Measurements from ENCODE around the gene CHRM3. TPM values are rescaled to one million over a fixed set of nuclear protein-coding genes. Genes with fewer than 3 reads are reported as not detected.

Gene CHRM3
- total and polyA plus RNA-seq, 2 experiments from 2014 or later, result 4.8 to 13.8 TPM

GRCh38 chr1:239354231-239354630 is 32.1 kb upstream of the CHRM3 start:
- Mint-ChIP-seq H3K9me3 (no peaks in the 10 kb centered on the region), H3K27ac (no peak overlapping the region), H3K4me1 (no peaks in the 10 kb centered on the region), H3K4me3 (no peak overlapping the region), H3K27me3 (ENCODE audit: insufficient read depth, low read depth, poor library complexity) (no peaks in the 10 kb centered on the region), H3K36me3 (ENCODE audit: low read depth) (no peaks in the 10 kb centered on the region)
- Histone ChIP-seq H3K9me2 (ENCODE audit: insufficient read depth) (0 out of 2 replicates have a peak, but pooled peaks cover 5% of the 10 kb centered on the region), H4K20me1 (replicated peaks; ENCODE audit: insufficient read depth) (no peaks in the 10 kb centered on the region), H3K36me3 (ENCODE audit: insufficient read depth) (no peaks in the 10 kb centered on the region), H3K27ac (ENCODE audit: low read depth) (no peak overlapping the region), H2AFZ (no peak overlapping the region), H3K4me2 (no peak overlapping the region), H3K4me1 (ENCODE audit: insufficient read depth) (no peaks in the 10 kb centered on the region), H3K27me3 (ENCODE audit: insufficient read depth) (no peaks in the 10 kb centered on the region), H3K79me2 (replicated peaks; ENCODE audit: insufficient read depth) (no peaks in the 10 kb centered on the region), H3F3A (replicated peaks; ENCODE audit: low read depth) (no peaks in the 10 kb centered on the region), H3K4me3 (no peak overlapping the region)
- TF ChIP-seq JUNB (IDR thresholded peaks at IDR 0.05; ENCODE audit: unreplicated experiment) (no peak), REST (IDR thresholded peaks at IDR 0.05; ENCODE audit: unreplicated experiment) (no peak), CREB1 (CRISPR knock-in tag; IDR thresholded peaks at IDR 0.05; ENCODE audit: low read depth) (no peak), STAT1 (IDR thresholded peaks at IDR 0.05; ENCODE audit: unreplicated experiment) (no peak), EZH2phosphoT487 (IDR thresholded peaks at IDR 0.05; ENCODE audit: unreplicated experiment) (no peak), CTCF (conservative IDR thresholded peaks at IDR 0.05; ENCODE audit: low read depth in 2 of 2) (no peak), EZH2 (IDR thresholded peaks at IDR 0.05; ENCODE audit: low read depth, unreplicated experiment) (no peak), ZNF462 (CRISPR knock-in tag; IDR thresholded peaks at IDR 0.05) (no peak), ZNF114 (CRISPR knock-in tag; IDR thresholded peaks at IDR 0.05) (no peak), POLR2AphosphoS5 (IDR thresholded peaks at IDR 0.05; ENCODE audit: low read depth) (no peak), NANOG (IDR thresholded peaks at IDR 0.05; ENCODE audit: borderline replicate concordance) (no peak), ETS1 (IDR thresholded peaks at IDR 0.05) (no peak), ZNF331 (CRISPR knock-in tag; IDR thresholded peaks at IDR 0.05; ENCODE audit: low read depth) (no peak)
- DNase-seq (ENCODE audit: low spot score) (no peak), ATAC-seq (no peak)

All from GM23338 (cell line).